Measurements from ENCODE around the gene ZMYND19.
A peak's percentile ranks its signal among the peaks of the same experiment; 100 is the strongest.
"Not testable (repeated sequence)": the region's sequence is repeated elsewhere in the genome, so short reads cannot be mapped to it uniquely, and the experiment has no call there.

ZMYND19 gene

DNA sequence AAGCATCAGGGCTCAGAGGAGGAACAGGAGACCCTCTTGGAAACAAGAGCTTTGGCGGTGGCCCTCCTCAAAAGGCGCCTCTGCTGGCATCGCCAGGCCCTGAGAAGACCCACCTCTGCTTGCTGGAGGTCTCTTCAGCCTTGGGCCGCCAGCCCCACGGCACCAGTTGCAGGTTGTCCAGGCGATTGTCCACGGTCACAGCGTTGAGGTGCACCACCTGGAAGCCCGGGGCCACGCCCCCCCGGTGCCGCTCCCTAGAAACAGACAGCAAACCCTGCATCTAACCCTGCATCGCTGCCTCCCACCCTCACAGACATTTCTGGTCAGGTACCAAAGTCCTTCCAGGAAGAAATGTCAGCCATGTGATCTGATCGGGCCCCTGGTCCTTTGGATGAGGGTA, 3.5 kb downstream of the ZMYND19 start:
- DNase-seq = no peak

DNA sequence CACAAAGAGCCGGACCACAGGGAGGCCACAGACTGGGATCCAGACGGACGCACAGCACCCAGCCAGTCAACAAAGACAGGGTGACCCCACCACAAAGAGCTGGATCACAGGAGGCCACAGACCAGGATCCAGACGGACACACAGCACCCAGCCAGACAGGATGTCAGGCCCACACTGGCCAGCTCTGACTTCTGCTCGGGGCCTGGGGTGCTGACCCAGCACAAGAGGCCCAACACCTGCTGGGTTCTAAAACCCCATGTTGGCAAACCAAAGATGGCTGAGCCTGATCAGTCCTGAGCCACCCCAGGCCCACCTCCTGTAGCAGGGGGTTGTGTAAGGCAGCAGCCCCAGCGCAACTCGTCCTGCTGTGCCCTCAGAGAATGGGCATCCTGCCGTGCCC, 6.4 kb downstream of the ZMYND19 start:
- DNase-seq = no peak

DNA sequence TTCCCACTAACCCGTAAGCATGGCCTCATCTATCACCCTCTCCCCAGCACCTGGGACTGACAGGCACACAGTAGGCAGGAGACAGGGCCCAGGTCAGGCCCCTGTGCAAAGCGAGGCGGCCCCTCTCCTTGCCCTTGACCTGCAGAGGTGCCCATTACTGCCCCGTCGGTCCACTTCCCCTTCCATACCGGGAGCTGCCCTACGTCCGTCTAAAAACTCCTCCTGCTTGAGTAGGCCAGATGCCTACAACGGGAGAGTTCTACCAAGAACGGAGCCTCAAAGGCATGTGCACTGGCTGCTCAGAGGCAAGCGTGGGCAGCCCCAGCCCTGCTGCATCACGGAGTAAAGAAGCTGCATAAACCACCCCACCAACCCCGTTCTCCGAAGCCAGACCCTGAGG, 7.0 kb downstream of the ZMYND19 start:
- no peak for DNase-seq

DNA sequence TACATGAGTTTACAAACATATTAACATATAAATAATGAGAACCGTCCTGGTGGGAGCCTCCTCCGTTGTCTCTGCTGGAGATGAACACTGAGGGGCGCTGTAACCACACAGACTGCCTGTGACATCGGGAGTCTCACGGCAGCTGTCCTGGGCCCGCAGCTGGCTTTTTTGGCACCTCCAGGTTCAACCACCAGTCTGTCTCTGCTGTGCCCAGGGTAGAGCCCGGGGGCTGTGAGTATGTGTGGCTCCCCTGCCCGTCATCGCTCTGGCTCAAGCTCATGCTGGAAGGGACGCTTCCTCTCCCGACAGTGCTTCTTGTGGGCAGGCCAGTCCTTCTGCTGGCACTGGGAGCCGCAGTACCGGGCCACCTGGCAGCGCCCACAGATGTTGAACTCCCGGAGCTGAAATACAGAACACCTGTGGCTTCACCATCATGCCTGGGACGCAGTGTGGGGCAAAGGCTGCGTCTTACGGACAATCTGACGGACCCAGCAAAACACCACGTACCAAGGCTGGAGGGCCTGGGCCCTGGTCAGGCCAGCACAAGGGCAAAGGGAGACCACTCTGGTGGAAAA, 7.9 kb downstream of the ZMYND19 start:
- DNase-seq = no peak

DNA sequence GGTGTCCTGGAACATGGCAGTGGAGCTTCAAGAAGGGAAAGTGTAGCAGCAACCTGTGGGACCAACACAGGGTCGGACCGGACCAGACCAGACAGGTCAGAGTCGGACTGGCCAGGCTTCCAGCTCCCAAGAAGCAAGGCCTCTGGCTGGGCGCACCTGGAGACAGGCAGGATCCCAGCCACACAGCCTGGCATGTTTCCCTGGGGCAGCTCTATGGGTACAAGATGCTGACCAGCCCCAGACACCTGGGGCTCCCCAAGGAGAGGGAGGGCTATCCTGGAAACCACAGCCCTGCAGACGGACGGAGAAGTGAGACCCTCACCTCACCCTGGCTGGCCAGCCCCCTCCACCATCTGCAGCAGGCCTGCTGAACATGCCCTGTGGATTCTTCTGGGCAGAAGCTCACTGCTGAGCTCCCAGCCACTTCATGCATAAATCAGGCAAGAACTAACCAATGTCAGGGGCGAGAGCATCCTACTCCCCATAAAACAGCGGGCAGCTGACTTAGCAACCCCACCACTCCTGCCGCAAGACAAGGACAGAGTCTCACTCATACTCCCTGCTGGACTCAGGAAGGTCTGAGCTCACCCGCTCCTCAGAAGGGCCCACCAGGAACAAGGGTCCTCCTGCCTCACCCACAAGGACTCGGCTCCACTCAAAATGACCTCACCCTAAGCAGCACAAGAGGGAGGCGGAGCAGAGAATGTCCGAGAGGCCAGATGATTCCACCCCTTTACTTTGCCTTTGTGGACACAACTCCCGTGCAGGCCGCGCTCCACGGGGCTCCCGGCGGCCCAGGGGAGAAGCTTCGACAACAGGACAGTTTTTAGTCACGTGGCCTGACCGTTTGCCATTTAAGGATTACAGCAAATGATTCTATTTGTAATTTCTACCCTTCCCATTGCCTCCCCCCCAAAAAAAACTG, 8.7 kb downstream of the ZMYND19 start:
- DNase-seq = no peak

DNA sequence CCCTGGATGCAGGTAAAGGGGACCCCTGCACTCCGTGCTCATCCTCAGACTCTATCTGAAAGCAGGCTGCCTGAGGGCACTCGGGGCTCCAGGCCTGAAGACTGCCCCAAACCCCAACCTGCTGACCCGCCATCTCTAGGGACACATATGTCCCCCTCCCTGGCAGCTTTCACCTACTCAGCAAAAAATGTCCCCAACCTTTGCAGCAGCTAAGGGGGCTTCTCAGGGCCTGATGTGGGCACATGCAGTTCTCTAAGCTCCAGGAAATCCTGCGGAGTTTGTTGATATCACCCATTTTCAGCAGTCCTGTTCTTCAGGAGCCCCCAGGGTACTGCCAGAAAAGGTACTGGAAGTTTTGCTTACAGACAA, 9.4 kb downstream of the ZMYND19 start:
- DNase-seq = no peak

DNA sequence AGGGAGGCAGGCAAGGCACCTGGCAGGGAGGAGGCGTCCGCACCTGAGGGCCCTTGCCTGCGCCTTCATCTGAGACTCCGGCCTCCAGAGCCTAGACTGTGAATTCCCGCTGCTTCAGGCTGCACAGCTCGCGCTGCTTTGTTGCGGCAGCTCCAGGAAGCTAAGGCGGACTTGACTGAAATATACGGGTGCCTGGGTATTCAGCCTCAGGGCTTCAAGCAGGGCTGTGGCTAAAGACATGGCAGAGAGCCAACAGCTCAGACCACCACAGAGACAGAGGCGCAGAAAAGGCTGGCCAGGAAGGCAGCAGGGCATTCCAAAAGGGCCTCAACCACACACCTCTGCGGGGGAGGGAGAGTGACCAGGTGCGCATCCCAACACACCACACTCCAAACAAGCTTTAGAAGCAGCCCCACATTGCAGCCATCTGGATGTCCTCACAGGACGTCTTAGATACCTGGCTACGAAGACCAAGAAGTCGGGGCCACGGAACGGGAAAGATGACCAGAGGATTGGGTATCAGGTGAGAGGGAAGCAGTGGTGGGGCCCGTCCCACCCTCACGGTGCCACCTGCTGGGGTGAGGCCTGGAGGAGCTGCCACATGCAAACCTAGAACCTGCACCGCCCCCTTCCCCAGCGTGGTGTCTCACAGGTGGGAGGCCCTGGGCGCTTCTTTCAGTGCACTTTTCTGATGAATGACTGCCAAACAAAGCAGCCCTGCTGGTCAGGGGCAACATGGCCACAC, 9.9 kb downstream of the ZMYND19 start:
- DNase-seq = no peak

DNA sequence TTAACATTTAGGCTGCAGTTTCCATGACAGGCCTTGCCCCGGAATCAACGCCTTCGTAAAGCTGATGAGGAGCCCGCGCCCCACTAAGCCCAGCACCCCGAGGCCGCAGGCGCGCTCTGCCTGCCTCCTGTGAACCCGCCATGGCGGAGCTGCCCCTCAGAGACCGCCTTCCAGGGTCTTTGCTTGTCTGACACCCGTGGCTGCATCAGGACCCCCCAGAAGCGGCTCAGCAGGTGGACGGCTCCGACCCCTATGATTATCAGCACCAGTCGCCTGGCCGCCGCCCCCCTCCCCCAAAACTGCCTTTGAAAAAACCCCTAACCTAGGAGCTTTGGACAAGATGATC, 11.1 kb downstream of the ZMYND19 start:
- no peak for DNase-seq

DNA sequence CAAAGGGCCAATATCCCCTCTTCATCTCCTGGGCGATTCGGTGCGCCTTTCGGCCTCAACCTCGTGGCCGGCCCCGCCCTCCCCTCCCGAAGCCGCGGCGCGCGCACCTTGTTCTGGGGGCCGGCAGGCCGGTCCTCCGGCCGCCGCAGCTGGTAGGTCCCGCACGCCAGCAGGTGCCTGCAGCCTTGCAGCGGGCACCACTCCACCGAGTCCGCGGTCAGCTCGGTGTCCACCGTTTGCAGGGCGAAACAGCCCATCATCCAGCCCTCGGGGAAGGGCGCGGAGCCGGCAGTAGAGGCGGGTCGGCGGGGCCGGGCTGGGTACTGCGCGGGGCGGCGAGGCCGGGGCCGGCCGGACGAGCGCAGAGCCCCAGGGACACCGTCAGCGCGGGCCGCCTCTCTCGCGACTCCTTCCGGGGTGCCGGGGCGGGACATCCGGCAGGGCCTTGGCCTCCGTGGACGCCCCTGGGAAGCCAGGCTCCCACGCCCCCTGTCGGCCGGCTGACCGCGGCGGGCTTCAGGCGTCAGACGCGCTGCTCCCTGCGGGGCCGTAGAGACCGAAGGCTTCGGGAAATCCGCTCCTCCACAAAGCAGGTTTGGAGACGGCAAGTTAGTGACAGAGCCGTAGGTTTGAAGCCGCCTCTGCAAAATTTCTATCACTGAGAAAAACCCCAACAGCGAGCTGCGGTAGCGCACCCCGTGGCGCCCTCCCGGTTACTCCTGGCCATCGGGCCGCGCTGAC, 11.6 kb downstream of the ZMYND19 start, which contains the start of gene DPH7:
Gene DPH7, minus strand, starts transcription at position 408 of the 741 bp plus-strand sequence. Its CDS starts 148 bp downstream, at position 260.
- DNase-seq = peak; percentile 97

DNA sequence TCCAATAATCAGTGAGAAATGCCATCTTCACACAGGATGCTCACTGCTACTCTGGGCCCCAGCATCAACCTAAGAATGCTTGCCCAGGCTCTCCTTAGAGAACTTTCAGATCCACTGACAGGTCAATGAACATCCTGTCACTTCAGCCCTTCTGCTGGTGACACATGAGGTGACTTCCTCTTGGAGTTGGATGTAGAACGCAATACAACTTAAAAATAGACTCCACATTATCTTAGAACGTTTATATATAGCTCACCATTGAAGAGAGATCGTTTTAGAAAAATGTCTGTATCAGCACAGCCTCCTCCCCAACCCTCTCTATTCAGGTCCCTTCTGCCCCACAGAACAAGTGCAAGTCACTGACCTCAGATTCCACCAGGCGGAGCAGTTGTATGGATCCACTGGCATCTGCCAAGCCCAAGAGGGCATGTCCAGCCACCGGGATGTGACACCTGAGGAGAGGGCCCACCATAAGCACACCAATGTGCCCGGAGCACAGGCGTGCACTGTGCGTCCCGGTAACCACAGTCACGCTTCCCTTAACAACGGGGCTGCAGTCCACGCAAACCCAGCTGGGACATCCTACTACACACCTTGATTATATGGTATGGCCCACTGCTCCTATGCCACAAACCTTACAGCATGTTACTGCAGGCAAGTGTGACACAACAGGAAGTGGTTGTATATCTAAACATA, 14.4 kb downstream of the ZMYND19 start:
- DNase-seq = no peak

DNA sequence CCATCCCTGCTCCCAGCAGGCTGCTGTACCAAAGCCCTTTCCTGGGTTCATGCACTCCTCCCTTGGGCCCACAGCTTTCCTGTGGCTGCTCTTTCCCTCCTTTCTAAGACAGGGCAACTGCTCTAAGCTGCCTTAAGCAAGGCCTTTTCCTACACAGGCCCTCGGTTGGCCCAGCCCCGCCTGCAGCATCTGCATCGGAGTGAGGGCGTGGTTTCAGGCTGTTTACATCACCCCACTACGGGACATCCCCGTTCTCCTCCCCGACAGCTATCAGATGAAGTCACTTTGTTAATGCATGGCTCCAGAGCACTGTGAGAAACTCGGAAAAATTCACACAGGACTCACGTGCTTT, 15.0 kb downstream of the ZMYND19 start:
- DNase-seq = peak; percentile 25

DNA sequence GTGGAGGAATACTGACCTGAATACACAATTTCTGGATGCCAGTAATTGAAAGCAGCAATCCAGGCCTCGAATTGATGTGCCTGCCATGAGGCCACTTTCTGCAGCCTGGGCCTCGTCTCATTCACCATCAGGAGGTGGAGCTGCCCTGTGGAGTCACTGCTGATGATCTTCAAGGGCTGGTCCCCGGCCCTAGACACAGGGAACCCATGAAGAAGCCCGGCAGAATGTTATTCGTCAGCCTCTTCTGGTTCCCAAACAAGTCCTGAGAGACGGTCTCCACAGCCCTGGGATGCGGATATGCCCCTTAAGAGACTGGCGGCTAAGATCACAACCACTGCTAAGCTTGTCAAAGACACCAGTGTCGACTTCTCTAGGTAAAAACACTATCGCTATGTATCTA, 16.1 kb downstream of the ZMYND19 start:
- no peak for DNase-seq

DNA sequence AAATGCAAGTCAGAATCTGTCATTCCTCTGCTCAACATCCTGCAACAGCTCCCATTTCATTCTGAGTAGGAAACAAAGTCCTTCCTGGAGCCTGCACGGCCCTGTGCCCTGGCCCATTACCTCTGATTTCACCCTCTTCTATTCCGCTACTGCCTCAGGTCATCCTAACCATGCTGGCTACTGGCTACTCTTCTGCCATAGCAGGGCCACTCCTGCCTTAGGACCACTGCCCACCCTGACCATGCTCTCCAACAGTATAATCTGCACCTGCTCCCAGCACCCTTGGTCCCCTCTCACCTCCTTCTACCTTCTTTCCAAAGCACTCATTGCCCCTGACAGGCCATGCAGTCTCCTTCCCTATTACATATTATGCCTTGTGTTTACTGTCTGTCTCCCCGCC, 19.7 kb downstream of the ZMYND19 start:
- no peak for DNase-seq

DNA sequence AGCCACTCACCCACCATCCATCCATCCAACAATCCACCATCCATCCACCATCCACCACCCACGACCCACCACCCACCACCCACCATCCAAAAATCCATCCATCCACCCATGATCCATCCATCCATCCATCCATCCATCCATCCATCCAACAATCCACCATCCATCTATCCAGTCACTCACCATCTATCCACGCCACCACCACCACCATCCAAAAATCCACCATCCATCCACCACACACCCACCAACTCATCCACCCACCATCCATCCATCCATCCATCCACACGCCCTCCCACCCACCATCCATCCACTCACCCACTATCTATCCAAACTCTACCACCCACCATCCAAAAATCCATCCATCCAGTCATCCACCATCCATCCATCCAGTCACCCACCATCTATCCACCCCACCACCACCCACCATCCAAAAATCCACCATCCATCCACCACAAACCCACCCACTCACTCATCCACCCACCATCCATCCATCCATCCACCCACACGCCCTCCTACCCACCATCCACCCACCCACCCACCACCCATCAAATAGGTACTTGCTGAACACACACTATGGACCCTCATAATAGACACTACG, 20.6 kb downstream of the ZMYND19 start:
- no peak for DNase-seq

DNA sequence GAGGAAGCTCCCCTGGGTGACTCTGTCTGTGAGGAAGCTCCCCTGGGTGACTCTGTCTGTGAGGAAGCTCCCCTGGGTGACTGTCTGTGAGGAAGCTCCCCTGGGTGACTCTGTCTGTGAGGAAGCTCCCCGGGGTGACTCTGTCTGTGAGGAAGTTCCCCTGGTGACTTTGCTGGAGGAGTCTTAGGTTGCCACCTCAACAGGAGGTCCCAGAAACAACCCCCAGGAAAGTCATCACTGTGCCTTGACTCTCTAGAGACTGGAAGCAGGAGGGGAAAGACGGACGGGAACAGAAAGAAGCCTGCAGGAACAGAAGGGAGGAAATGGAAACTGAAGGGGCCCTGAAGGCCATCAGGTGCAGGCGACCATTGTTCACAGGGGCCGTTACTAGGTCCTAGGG, 21.9 kb downstream of the ZMYND19 start:
- DNase-seq = not testable (repeated sequence)

DNA sequence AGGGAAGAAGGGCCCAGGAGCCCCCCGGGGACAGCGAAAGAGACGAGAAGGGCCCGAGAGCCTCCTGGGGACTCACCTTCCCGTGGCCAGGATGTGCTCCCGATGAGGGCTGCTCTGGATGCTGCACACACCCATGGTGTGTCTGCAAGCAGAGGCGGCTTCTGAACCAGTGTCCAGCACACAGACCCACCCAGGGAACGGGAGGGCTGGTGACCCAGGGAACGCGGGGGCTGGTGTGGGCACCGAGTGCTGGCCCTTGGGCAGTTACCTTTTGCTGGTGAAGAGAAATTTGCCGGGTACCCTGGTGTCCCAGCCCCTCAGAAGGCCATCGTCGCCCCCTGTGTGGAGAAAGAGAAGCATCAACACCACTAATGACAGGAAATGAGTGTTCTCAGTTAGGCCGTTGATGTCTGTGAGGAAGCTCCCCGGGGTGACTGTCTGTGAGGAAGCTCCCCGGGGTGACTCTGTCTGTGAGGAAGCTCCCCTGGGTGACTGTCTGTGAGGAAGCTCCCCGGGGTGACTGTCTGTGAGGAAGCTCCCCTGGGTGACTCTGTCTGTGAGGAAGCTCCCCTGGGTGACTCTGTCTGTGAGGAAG, 25.4 kb downstream of the ZMYND19 start:
- no peak for DNase-seq

DNA sequence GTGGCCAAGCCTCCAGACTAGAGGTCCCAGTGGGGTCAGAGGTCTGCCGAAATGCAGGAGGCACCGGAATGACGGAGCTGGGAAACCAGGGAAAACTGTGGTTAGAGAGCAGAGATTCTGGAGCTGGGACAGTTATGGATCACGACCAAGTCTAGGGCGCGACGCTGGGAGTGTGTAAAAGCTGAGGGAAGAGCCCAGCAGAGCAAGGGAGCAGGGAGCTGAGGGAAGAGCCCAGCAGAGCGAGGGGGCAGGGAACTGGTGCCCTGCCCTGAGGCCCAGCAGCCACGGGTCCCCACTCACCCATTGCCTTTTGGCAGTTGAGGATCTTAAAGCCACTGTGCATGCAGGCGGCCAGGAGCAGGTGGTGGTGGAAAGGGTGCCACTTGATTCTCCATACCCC, 26.2 kb downstream of the ZMYND19 start:
- no peak for DNase-seq

DNA sequence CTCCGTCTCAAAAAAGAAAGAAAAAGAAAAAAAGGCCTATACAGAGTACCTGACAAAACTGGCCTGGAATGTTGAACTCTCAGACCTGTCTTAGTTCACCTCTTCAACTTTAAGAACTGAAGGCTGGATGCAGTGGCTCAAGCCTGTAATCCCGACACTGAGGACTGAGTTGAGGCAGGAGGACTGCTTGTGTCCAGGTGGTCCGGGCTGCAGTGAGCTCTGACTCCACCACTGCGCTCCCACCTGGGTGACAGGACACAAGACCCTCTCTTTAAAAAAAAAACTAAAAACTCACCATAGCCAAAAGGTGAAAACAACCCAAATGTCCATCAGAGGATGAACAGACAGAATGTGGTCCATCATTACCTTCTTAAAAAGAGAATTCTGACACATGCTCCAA, 32.2 kb downstream of the ZMYND19 start:
- DNase-seq = no peak

DNA sequence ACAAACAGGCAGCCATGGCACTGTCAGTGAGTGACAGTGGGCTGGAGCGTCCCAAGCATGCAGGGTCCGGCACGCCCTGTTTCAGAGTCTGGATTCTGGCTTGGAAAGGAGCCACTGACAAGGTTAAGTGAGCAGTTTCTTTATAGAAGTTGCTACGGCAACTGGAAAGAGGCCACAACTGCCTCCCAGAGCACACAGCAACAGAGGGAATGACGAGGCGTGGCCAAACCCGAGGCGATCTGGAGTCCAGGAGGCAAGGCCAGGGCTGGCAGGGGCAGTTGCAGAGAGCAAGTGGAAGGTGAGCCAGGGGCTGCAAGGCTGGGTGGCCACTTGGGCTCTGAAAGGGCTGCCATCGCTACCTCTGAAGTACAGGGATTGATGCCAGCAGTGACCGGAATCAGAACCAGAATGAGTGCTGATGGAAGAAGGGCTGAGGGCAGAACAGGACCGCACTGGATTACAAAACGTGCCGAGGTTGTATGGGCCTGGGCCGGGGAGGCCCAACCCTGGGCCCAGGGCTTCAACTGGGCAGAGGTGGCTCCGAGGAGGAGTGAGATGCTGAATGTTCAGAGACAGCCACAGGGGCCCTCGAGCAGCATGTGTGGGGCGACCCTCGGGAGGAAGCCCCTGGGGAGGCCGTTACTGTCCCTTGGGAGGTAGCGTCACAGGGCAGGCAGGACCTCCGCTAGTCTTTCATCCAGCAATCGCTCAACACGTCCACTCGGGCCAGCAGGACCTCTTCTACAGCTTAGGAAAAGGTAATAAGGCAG, 34.1 kb downstream of the ZMYND19 start:
- no peak for DNase-seq

DNA sequence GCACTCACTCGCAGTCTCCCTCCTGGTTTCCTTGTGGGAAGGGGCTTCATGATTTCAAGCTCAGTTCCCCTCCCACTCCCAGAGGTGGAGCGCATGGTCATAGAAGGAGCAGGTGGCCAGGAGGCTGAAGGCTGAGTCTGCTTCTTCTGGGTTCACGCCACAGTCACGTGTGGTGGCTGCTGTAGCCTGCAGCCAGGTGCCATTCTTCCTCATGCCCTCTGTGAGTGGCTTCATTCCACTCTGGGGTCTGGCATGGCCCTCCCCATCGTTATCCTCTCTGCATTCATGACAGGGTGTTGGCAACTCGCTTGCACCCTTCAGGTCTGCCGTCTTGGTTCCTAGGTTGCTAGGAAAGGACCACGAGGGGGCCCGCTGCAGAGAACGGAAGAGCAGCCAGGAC, 35.1 kb downstream of the ZMYND19 start:
- no peak for DNase-seq

DNA sequence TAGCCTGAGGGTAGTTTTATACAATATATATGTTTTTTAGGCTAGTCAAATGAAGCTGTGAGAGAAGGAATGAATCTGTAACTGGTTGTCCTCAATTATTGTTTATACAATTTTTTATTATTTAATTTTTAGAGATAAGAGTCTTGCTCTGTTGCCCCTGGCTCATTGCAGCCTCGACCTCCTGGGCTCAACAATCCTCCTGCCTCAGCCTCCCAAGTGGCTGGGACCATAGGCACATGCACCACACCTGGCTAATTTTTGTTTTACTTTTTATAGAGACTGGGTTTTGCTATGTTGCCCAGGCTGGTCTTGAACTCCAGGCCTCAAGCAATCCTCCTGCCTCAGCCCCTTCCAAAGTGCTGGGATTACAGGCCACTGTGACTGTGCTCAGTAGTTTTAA, 36.0 kb downstream of the ZMYND19 start:
- no peak for DNase-seq
